ENCODE results near the gene ITGB1. TPM values are rescaled to one million over a fixed set of nuclear protein-coding genes. Genes with fewer than 3 reads are reported as not detected.

The ITGB1 gene
- total and polyA plus RNA-seq, 9 of the 15 experiments (the other 6 are each of a cell fraction or from before 2014, with no cell fraction given): 40.2 to 194 (median 155) TPM

- Histone ChIP-seq H3K4me2 (ENCODE audit: insufficient read depth, low read length) (peak overlapping the region; percentile 16; the same call in 1 of the 2 replicates), H4K20me1 (replicated peaks; ENCODE audit: control insufficient read depth, insufficient read depth, low read length) (no peaks in the 10 kb centered on the region), H3K36me3 (ENCODE audit: control insufficient read depth, insufficient read depth, low read length) (no peaks in the 10 kb centered on the region), H3K9ac (ENCODE audit: insufficient read depth in 1 of 2, low read depth in 2 of 2, low read length in 2 of 2) (peak overlapping the region in 1 of 2 experiments; percentile 60; a peak in 1 of 4 replicates), H3K27ac (ENCODE audit: extremely low read depth, low read depth, low read length) (peak overlapping the region; percentile 82; the same call in 2 of the 3 replicates), H3K27me3 (ENCODE audit: control insufficient read depth in 2 of 2, insufficient read depth in 2 of 2, low read length in 2 of 2) (no peaks in the 10 kb centered on the region), H3K4me1 (replicated peaks in 1 of 2; ENCODE audit: control insufficient read depth in 2 of 2, insufficient read depth in 2 of 2, low read length in 2 of 2) (peaks cover 22 to 38% of the 10 kb centered on the region in 2 experiments), H3K9me1 (ENCODE audit: control insufficient read depth, insufficient read depth, low read length) (no peaks in the 10 kb centered on the region), H3K9me3 (replicated peaks; ENCODE audit: control insufficient read depth, insufficient read depth, low read depth, low read length) (no peaks in the 10 kb centered on the region), H3K4me3 (no peak overlapping the region), H2AFZ (ENCODE audit: low read depth, low read length) (peak overlapping the region; percentile 93), H3K79me2 (ENCODE audit: control insufficient read depth, insufficient read depth, low read length) (no peaks in the 10 kb centered on the region)
- intact Hi-C loops (cut with micrococcal nuclease): no loop called here
- ChIA-PET POLR2A (no interaction called here), CTCF (ENCODE audit: low intra/inter-chr PET ratio) (no interaction called here)
- no peak for FAIRE-seq
- no peak for ATAC-seq
- WGBS (ENCODE audit: insufficient coverage, low coverage, missing lambda C conversion rate): 31% methylated on average over 9 of the region's 9 CpGs
- peak in 1 of 4 experiments; percentile 21 for DNase-seq (ENCODE audit: extremely low read depth in 1 of 4, low spot score in 3 of 4)
- no TSS peak for BruUV-seq (replicated peaks)
- in situ Hi-C loops (cut with MboI): no loop called here
- TF ChIP-seq, protein P1, sequence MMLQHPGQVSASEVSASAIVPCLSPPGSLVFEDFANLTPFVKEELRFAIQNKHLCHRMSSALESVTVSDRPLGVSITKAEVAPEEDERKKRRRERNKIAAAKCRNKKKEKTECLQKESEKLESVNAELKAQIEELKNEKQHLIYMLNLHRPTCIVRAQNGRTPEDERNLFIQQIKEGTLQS (IDR thresholded peaks at IDR 0.05): peak; percentile 49; the same call in 1 of the 2 replicates
- TF ChIP-seq, protein P1 (CRISPR knock-in tag; conservative IDR thresholded peaks at IDR 0.05): no peak
- TF ChIP-seq NR2F6 (CRISPR knock-in tag; IDR thresholded peaks at IDR 0.05): no peak
- no peak for TF ChIP-seq SNRNP70 (optimal IDR thresholded peaks at IDR 0.05; ENCODE audit: low read depth, low read length)
- 0 out of 4 replicates have a peak, but pooled peaks of 1 of the 2 experiments have one; percentile 29 for TF ChIP-seq MLLT1 (IDR thresholded peaks at IDR 0.05)
- TF ChIP-seq ADNP (tag; IDR thresholded peaks at IDR 0.05): 0 out of 2 replicates have a peak, but pooled peaks have one; percentile 53
- no peak for TF ChIP-seq FOXK1 (CRISPR knock-in tag; IDR thresholded peaks at IDR 0.05; ENCODE audit: borderline replicate concordance)
- TF ChIP-seq HNRNPLL (IDR thresholded peaks at IDR 0.05; ENCODE audit: low read depth, low read length, poor library complexity, severe bottlenecking): no peak
- no peak for TF ChIP-seq ZNF165 (CRISPR knock-in tag; IDR thresholded peaks at IDR 0.05; ENCODE audit: borderline replicate concordance)
- no peak for TF ChIP-seq KDM5B (IDR thresholded peaks at IDR 0.05; ENCODE audit: insufficient replicate concordance, low read depth, low read length)
- no peak for TF ChIP-seq ZNF41 (CRISPR knock-in tag; conservative IDR thresholded peaks at IDR 0.05)
- peak; percentile 59; the same call in 1 of the 2 replicates for TF ChIP-seq FOSL1 (tag; conservative IDR thresholded peaks at IDR 0.05)
- no peak for TF ChIP-seq ZNF764 (CRISPR knock-in tag; IDR thresholded peaks at IDR 0.05; ENCODE audit: low read depth)
- no peak for TF ChIP-seq BRF1 (IDR thresholded peaks at IDR 0.05; ENCODE audit: borderline replicate concordance, extremely low read depth, insufficient read length)
- no peak for TF ChIP-seq MTF1 (CRISPR knock-in tag; IDR thresholded peaks at IDR 0.05; ENCODE audit: borderline replicate concordance)
- no peak for TF ChIP-seq IRF2 (CRISPR knock-in tag; IDR thresholded peaks at IDR 0.05)
- TF ChIP-seq ZBTB12 (CRISPR knock-in tag; IDR thresholded peaks at IDR 0.05): no peak
- peak; percentile 3; the same call in 1 of the 2 replicates for TF ChIP-seq CBFA2T3 (IDR thresholded peaks at IDR 0.05)
- no peak for TF ChIP-seq SMAD4 (CRISPR knock-in tag; conservative IDR thresholded peaks at IDR 0.05)
- TF ChIP-seq HDAC3 (IDR thresholded peaks at IDR 0.05; ENCODE audit: borderline replicate concordance, partially characterized antibody): no peak
- no peak for TF ChIP-seq RB1 (IDR thresholded peaks at IDR 0.05; ENCODE audit: low read depth)
These were observed 24.3 kb upstream of the ITGB1 start for GRCh38 chr10:32982293-32982709.
